M059J (cell line): Measurements from ENCODE around the gene WFS1. TPM values are rescaled to one million over a fixed set of nuclear protein-coding genes. Genes with fewer than 3 reads are reported as not detected.

Experiments used
- DNase-seq: peaks from one replicate; pipeline ENCODE4 v3.0.0-alpha.2; 2012; ENCODE audit warnings: low read depth
- total RNA-seq: library from RNA; depleted of rRNA; stranded (reverse); fragments of >200 nt; shearing (Covaris generic); gene quantifications from 2 replicates; pipeline ENCODE4 v1.2.3, GENCODE V29; 2014

The WFS1 gene
- total RNA-seq, 1 experiment from 2014 or later: 56.7 TPM

DNA sequence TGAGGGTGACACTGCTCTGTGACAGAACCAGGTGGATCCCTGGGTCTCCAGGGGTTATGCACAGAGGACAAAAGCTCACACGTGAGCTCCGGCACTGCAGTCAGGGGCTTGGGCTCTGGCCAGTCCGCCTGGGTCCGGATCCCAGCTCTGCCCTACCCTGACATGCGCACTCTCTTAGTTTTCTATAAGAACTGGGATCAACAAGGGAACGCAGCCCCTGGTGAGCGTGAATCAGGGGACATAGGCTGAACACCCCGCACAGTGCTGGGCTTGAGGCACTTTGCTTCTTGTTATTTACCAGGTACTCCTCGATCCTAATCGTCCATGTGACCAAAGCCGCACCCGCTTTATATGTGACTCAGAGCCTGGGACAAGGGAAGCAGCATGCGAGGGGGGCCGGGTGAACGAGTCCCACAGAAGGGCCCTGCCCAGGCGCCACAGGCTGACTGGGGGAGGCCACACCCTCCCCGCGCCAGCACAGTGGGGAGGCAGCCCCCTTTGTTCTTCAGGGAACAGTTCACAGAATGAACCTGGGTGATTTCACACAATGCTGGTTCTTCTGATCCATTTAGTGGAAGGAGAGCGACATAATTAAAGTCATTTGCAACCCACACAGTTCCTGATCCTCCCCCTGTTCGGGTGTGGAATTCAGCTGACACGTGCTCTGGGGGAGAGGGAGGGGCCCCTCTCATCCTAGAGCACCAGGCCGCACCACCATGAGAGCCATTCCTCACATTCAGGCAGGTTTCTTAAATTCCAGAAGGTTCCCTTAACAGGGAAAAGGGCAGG is 55.5 kb downstream of the WFS1 start:
- DNase-seq: peak; percentile 19

DNA sequence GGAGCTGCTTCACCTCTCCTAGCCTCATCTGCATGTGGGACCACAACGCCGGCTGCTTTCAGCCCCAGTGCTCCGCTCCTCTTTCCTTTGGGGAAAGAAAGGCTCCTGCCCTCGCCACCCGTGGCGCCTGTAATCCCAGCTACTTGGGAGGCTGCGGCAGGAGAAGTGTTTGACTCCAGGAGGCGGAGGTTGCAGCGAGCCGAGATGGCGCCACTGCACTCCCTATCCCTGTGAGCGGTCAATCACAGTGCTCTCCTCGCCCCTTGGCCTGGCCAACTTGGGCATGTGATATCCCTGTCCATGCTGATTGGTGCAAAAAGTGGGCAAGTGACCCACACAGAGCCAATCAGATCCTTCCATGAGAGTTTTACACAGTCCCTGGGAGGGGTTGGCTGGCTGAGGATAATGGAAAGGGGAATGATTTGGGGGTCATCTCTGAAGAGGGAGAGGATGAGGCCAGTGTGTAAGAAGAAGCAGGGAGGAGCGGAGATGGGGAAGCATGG is 56.2 kb downstream of the WFS1 start:
- no peak for DNase-seq

DNA sequence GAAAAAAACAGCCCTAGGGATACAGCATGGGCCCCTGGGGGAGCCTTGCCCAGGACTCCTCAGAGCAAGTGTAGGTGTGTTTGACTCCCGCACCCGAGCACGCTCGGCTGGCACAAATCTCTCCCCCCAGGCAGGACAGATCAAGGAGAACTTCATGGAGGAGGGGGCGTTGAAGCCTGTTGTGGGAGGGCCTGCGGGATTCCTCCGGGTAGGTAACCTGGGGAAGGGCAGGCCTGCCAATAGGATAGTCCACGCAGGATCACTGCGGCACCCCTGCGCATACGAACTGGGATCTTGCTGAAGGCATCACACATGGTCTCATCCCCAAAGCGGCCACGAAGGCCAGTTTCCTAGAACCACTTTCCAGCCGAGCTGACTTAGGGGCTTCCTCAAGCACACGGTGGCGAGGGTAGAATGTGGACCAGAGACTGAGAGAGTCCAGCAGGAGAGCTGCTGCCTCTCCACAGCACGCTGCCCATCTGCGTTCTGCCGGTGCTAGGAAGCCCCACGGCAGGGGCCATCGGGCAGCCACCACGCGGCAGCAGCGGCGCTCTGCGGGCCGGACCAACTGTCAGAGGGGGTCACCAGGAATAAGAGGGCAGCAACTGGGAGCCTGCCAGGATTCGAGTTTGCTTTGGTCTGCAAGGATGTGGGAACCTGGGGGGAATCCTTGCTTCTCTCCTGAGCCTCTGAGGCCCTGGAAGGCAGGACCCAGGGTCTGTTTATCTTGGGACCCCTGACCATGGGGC is 56.8 kb downstream of the WFS1 start:
- DNase-seq: no peak

DNA sequence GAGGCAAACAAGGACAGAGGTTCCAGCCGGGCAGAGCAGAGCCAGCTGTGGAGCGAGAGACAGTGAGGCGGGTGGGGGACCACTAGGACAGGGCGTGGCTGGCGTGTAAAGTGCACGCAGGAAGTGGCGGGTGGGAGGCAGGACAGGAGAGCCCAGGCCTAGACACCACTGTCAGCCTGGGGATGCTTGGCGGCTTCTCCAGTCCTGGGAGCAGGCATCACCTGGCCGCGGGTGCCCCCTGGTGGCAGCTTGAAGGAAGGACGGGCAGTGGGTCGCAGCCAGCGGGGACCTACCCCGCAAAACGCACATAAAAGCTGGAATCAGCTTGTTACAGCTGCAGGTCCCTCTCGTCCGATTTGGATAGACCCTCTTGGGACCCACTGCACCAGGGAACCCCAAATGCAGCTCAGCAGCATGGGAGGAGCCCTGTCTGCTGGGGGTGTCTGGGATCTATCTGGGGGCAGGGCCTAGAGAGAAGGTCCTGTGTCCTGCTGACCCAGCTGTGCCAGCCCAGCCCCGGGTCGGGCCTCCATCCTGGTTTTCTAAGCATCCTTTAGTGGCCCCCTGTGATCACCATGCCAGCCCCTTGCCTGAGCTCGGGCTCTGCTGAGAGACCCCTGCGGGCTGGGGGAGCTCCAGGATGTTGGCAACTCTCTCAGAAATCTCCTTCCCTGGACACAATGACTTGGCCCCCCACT is 57.7 kb downstream of the WFS1 start:
- peak; percentile 62 for DNase-seq

DNA sequence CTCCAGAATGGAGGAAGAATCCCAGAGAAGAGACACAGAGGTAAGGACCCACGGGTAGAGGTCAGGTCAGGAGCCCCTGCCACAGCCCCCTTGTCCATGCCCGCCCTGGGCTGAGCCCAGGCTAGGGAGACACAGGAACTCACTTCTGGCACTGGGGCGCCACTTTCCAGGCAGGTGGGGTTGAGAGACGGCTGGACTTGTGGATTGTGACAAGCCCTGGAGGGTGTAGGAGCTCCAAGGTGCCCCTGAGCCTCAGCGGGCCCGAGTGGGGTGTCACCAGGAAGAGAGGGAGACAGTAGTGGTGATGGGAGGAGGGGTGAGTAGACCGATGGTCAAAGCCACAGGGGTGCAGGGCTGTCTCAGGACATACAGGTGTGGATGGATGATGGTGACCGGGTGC is 58.9 kb downstream of the WFS1 start:
- no peak for DNase-seq

DNA sequence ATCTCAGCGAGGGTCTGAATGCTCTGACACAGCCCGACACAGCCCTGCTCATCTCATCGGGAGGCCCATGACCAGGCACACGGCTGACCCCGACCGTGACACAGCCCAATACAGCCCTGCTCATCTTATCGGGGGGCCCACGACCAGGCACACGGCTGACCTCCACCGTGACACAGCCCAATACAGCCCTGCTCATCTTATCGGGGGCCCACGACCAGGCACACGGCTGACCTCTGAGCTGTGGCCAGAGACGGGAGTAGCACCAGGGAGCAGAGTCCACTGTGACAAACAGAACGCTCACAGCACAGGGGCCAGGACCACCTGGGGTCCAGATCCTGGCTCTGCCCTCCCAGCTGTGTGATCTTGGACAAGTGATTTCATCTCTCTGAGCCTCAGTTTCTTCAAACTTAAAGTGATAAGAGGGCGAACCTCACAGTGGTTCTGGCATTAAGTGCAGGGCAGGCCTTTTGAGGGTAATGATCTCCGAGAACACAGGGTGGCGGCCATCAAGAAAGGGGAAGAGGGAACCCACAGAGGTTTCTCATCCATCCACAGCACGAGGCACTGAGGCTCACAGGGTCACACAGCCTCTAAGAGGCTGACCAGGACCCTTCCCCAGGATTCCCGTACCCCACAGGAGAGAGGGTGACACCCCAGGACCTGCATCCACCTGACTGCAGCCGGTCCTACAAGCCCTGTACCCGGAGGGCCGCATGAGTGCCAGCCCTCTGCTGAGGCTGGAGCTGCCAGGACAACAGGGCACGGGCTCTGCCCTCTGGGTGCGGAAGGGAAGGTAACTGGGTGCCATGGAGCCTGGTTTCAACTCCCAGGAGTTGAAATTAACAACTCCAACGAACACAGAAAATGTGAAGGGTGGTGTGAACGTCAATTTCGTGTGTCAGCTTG is 60.1 kb downstream of the WFS1 start:
- no peak for DNase-seq

DNA sequence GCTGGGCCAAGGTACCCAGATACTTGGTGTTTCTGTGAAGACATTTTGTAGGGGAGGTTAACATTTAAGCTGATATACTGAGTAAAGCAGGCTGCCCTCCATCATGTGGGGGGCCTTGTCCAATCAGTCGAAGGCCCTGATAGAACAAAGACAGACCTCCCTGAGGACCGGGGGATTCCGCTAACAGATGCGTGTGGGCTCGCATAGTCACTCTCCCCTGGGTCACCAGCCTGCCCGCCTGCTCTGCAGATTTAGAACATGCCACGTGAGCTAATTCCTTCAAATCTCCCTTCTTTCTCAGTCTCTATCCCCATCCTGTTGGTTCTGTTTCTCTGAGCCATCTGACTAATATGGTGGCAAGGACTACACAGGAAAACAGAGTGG is 60.7 kb downstream of the WFS1 start:
- DNase-seq: no peak

DNA sequence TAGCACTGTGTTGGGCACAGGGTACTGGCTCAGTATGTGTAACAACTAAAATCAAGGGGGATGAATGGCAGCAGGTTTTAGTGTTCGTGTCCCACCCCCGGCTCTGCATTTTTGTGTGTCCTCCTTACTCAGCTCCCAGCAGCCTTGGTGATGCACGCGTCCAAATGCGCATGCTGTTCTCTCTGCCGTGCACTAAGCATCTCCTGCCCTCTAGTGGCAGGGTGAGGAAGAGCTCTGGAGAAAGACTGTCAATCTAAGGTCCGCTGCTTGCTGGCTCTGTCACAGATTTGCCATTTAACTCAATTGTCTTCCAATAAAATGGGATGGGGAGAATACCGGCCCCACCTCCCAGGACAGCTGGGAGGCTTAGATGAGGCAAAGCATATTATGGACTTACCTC is 61.4 kb downstream of the WFS1 start:
- peak; percentile 24 for DNase-seq

DNA sequence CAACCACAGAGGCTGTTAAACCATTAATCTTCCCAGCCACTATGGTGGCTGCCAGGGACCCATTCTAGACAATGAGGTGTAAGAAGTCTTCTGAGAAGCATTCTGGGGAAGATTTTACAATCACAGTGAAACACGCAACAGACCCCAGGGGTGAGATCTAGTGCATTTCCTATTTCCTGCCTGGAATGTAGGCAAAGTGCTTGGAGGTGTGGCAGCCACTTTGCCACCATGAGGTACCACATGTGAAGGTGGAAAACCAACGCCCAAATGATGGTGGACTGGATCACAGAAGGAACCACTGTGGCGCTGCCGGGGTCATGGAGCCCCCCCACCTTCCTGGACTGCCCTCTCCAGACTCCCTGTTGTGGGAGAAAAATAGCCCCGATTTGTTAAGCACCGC is 61.8 kb downstream of the WFS1 start:
- no peak for DNase-seq

DNA sequence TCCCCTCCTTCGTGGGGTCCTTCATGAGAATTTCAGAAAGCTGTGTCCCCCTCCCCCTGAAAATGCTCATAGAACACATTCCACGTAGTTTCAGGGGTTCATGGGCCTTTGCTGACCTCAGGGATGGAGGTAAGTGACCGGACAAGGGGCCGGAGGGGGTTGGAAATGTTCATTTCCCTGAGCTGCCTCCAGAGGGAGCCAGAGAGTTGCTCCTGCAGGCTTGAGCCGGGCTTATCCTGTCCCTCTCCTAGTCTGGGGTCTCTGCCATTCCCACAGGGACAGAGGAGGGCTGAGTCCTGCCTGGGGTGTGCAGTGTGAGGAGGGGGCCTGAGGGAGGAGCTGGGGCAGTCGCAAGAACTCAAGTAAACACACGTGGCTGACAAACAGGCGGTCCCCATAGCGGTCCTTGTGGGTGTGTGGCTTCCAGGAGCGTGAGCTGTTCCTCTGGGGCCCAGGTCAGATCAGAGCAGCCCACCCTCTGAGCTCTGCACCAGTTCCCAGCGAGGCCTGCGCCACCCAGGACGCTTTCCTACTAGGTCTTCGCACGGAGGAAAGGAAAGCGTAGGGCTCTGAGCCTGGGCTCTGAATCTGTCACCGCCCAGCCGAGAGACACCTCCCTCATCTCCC is 62.5 kb downstream of the WFS1 start:
- no peak for DNase-seq

DNA sequence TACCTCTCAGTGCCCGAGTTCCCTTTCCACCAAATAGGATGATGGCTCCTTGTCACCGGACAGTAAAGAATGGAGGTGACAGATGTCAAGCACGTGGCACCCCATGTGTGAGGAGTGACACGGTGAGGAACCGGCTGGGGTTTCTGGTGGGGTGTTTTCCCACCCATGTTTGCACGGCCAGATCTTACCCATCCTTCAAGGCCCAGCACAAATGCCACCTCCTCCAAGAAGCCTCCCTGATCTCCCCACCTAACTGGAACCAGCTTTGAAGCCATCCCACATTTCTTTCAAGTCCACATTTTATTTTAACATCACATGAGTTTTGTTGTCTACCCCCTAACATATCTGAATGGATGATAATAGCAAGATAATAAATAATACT is 63.0 kb downstream of the WFS1 start:
- no peak for DNase-seq

DNA sequence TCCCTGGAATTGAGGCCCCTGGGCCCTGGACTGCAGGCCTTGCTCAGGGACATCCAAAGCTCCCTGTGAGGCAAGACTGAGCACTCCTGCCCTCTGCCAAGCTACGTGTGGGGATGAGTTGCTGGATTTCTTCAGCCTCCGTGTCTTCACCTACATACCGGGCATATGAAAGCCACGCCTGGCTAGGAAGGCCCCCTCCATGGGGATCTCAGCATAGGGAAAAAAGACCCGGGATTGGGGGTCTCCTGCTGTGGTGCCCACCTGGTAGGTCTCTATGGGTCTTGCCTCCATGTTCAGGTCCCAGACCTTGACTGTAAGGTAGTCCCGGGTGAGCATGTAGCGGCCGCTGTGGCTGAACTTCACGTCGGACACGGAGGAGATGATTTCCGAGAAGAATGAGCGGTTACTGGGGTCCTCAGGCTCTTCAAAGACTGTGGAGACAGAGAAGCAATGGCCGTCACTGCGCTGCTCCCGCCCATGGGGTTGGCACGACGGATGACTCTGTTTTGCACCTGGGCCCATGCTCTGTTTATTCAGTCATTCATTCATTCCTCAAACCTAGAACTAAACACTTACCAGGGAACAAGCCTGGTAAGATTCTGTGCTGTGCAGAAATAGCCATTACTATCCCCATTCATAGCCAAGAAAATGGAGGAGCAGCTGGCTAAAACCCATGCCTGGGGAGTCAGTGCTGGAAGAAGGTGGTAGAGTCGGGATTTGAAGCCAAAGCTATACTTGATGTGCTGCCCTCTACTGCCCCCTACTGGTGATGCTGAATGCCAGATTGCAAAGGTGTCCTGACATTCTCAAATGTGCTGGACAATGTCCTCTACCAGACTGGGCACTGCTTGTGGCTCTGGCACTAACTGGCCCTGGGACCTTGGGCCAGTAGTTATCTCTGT is 63.9 kb downstream of the WFS1 start:
- no peak for DNase-seq

DNA sequence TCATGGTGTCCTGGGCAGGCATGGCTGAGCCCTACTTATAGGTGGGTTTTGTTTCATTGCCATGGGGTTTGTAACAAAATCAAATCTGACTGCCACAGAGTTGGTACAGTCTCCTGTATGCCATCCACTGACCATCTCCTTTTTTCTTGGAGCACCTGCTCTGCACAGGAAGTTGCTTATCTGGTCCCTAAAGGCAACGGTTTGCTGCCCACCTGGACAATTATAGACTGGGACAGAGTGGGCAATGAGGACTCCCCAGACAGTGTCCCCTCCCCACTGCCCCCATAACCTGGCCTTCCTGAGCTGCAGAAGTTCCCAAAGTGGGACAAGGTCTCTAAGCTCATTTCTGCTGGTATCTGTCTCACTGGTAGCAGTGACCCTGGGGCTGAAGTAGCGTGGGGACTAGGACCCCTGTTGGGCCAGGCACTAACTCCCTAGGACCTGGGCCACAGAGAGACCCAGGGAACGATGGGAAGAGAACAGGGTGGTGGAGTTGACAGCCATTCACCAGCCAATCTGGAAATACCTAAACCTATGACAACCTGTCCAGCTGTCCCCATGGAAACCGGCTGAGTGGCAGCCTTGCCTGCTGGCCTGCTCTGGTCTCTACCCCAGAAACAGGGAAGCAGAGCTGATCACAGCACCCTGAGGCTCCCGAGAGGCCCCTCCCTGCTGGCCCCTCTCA is 64.7 kb downstream of the WFS1 start:
- DNase-seq: no peak

DNA sequence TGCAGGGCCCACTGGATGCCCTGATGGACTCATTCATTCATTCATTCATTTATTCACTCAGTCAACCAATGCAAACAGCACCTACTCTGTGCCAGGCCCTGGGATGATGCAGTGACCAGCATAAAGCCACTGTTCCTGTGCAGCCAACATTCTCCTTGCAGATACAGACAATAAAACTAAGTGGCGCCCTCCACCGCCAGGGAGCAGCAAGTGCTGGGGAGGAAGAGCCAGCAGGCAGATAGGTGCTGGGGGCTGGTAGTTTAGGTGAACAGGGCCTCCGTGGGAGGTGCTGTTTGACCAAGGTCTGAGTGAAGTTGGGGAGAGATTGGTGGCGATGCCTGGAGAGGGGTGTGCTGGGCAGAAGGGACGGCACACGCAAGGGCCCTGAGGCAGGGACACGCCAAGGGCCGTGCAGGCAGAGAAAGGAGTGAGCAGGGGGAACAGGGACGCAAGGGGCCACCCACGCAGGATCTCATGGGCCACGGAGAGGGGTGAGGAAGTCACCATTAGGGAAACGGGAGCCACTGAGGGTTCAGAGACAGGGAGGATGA is 65.5 kb downstream of the WFS1 start:
- no peak for DNase-seq

DNA sequence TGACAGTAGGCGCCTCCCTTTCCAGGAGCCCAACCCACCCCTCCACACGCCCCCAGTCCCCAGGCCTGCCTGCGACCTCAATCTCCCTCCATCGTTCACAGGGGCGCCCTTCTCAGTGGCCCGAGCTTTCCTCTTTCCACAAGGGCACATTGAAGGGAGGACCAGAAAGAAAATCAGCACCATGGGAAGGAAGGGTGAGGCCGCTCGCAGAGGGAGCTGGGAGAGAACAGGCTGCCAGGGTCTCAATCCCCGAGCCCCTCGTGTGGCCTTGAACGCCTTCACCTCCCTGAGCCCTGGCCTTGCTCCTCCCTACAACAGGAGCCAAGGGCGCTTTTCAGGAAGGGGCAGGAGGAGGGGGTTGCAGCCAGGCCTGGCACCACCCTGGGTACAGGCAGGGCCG is 66.5 kb downstream of the WFS1 start:
- no peak for DNase-seq

DNA sequence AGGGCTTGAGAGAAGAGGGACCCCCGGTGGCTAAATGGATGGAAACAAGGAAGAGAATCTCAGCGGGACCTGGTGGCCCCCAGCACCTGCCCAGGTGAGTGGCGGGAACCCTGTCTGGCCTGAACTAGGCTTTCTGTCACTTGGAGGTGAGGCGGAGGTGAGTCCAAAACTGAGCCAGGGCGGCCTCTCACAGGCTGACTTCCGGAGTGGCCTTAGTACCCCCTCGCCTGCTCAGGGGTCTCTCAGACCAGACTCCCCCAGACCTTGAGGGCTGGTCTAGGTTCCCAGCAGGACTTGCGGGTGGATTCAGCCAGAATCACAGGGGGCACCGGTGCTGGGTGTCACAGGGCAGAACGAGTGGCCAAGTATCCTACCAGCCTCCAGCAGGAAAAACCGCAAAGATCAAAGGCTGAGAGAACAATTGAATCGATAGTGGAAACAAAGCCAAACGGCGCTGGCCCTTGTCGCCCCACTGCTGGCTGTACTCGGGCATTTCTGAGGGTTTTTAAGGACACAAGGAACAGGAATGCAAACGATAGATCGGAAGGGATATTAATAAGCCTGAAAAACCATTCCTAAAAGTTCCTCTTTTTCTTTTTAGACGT is 67.8 kb downstream of the WFS1 start:
- no peak for DNase-seq

DNA sequence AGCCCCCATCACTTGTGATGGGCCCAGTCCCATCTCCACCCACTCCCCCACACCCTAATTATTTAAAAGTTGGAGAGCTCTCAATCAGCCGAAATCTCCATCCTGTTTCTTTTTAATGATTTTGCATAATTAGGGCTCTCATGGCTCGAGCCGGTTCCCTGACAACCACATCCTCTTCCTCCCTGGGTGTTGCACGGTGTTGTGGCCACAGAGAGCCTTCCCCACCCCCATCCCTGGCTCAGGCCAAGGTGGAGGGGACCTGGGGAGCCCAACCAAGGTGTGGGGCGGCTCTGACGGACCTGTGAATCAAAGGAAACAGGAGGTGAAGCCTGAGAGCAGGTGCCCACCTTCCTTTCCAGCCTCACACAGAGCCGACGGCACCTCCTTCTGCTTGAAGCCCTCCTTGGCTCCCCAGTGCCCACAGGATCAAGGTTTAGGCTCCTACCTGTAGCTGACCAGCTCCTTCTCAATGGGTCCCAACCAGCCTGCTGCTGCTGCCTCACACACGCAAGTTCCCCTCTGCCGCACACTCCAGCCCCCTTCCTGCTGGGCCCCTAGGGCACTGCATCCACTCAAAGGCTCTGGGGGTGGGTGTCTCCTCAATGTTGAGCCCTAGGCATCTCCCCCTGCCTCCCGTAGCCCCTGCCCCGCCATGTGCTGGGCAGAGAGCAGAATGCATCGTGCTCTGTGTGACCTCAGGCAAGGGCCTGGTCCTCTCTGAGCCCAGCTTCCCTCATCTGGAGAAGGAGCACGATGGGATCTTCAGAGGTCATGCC is 68.7 kb downstream of the WFS1 start:
- DNase-seq: no peak
